Mesendoderm (in vitro differentiated cells): Measurements from ENCODE around the gene SLC7A4.

Source experiments
- DNase-seq: peaks from one replicate; pipeline ENCODE4 v3.0.0; 2013
- H2AK5ac ChIP-seq: 2 replicates; pipeline ENCODE4 v1.6.1; 2013; ENCODE audit warnings: low read length, inconsistent platforms
- H2BK120ac ChIP-seq: 2 replicates; pipeline ENCODE4 v1.6.1; 2013; ENCODE audit warnings: low read depth, mild to moderate bottlenecking, low read length, moderate library complexity, mixed read lengths
- H2BK15ac ChIP-seq: replicated peaks from 2 replicates; pipeline ENCODE4 v1.6.1; 2013; ENCODE audit warnings: low read depth, mild to moderate bottlenecking, moderate library complexity
- H2BK5ac ChIP-seq: 2 replicates; pipeline ENCODE4 v1.6.1; 2013; ENCODE audit warnings: low read length, inconsistent platforms
- H3K18ac ChIP-seq: 2 replicates; pipeline ENCODE4 v1.6.1; 2013; ENCODE audit warnings: mild to moderate bottlenecking, low read length, mixed read lengths
- H3K23ac ChIP-seq: one replicate; pipeline ENCODE4 v1.6.1; 2013; ENCODE audit warnings: low read length
- H3K27ac ChIP-seq: 2 replicates; pipeline ENCODE4 v1.5.1; 2013; ENCODE audit warnings: low read depth, mild to moderate bottlenecking, inconsistent platforms, low read length, moderate library complexity
- H3K27me3 ChIP-seq: 2 replicates; pipeline ENCODE4 v1.6.1; 2013; ENCODE audit warnings: low read length, control low read depth, mild to moderate bottlenecking, inconsistent platforms; ENCODE audit not compliant: insufficient read depth, poor library complexity
- H3K36me3 ChIP-seq: 2 replicates; pipeline ENCODE4 v1.6.1; 2013; ENCODE audit warnings: low read length, inconsistent platforms; ENCODE audit not compliant: control insufficient read depth, insufficient read depth
- H3K4ac ChIP-seq: one replicate; pipeline ENCODE4 v1.6.1; 2013; ENCODE audit warnings: low read depth, mild to moderate bottlenecking, low read length, moderate library complexity
- H3K4me1 ChIP-seq: 2 replicates; pipeline ENCODE4 v1.6.1; 2013; ENCODE audit warnings: low read depth, low read length, inconsistent platforms; ENCODE audit not compliant: control insufficient read depth
- H3K4me2 ChIP-seq: 2 replicates; pipeline ENCODE4 v1.6.1; 2013; ENCODE audit warnings: low read length
- H3K4me3 ChIP-seq: 2 replicates; pipeline ENCODE4 v1.5.1; 2013; ENCODE audit warnings: mild to moderate bottlenecking, low read length
- H3K56ac ChIP-seq: one replicate; pipeline ENCODE4 v1.6.1; 2013; ENCODE audit warnings: low read length
- H3K79me1 ChIP-seq: 2 replicates; pipeline ENCODE4 v1.6.1; 2013; ENCODE audit warnings: low read length, inconsistent platforms
- H3K79me2 ChIP-seq: 2 replicates; pipeline ENCODE4 v1.6.1; 2013; ENCODE audit warnings: mild to moderate bottlenecking, low read length; ENCODE audit not compliant: control insufficient read depth, insufficient read depth
- H3K9ac ChIP-seq: 2 replicates; pipeline ENCODE4 v1.6.1; 2013; ENCODE audit warnings: low read length, inconsistent platforms
- H4K5ac ChIP-seq: one replicate; pipeline ENCODE4 v1.6.1; 2013; ENCODE audit warnings: low read length
- H4K8ac ChIP-seq: one replicate; pipeline ENCODE4 v1.6.1; 2013; ENCODE audit warnings: low read depth, mild to moderate bottlenecking, control low read depth, low read length, moderate library complexity
- WGBS: extraction: QIAGEN DNeasy Blood & Tissue Kit; methylation state at CpG from one replicate; pipeline ENCODE4 v1.1.7; 2013; ENCODE audit warnings: low lambda C conversion rate, missing lambda C conversion rate; ENCODE audit not compliant: insufficient coverage; ENCODE audit errors: extremely low coverage; 5-methylcytosine and 5-hydroxymethylcytosine counted together

SLC7A4 gene

GRCh38 chr22:20995329-20996030 is 36.9 kb downstream of the SLC7A4 start:
- Histone ChIP-seq H3K23ac (no peak overlapping the region), H3K18ac (no peak overlapping the region), H3K9ac (no peak overlapping the region), H3K27me3 (no peaks in the 10 kb centered on the region), H3K36me3 (peaks cover 2% of the 10 kb centered on the region), H3K79me2 (no peaks in the 10 kb centered on the region), H3K27ac (no peak overlapping the region), H3K4me3 (no peak overlapping the region), H2AK5ac (no peak overlapping the region), H3K56ac (no peak overlapping the region), H4K5ac (no peak overlapping the region), H2BK5ac (no peak overlapping the region), H3K79me1 (no peaks in the 10 kb centered on the region), H3K4me1 (no peaks in the 10 kb centered on the region), H4K8ac (no peak overlapping the region), H2BK120ac (no peak overlapping the region), H3K4ac (no peak overlapping the region), H3K4me2 (no peak overlapping the region), H2BK15ac (no peak overlapping the region)
- no peak for DNase-seq
- no CpG with 5 or more reads among the region's 23 CpGs for WGBS

GRCh38 chr22:20994902-20995241 is 37.5 kb downstream of the SLC7A4 start:
- Histone ChIP-seq H4K8ac (no peak overlapping the region), H3K79me1 (no peaks in the 10 kb centered on the region), H3K79me2 (no peaks in the 10 kb centered on the region), H3K23ac (no peak overlapping the region), H2AK5ac (no peak overlapping the region), H3K56ac (no peak overlapping the region), H3K4me3 (no peak overlapping the region), H3K18ac (no peak overlapping the region), H2BK15ac (no peak overlapping the region), H4K5ac (no peak overlapping the region), H2BK5ac (no peak overlapping the region), H2BK120ac (no peak overlapping the region), H3K27ac (no peak overlapping the region), H3K4ac (no peak overlapping the region), H3K9ac (no peak overlapping the region), H3K4me2 (no peak overlapping the region), H3K4me1 (no peaks in the 10 kb centered on the region), H3K27me3 (no peaks in the 10 kb centered on the region), H3K36me3 (peaks cover 2% of the 10 kb centered on the region)
- no peak for DNase-seq
- no CpG with 5 or more reads among the region's 10 CpGs for WGBS

GRCh38 chr22:20994128-20994901 is 38.0 kb downstream of the SLC7A4 start:
- Histone ChIP-seq H3K18ac (no peak overlapping the region), H3K27ac (no peak overlapping the region), H3K27me3 (no peaks in the 10 kb centered on the region), H3K23ac (no peak overlapping the region), H2BK15ac (no peak overlapping the region), H2BK120ac (no peak overlapping the region), H3K9ac (no peak overlapping the region), H4K5ac (no peak overlapping the region), H2AK5ac (no peak overlapping the region), H3K56ac (no peak overlapping the region), H3K4ac (no peak overlapping the region), H2BK5ac (no peak overlapping the region), H3K4me1 (no peaks in the 10 kb centered on the region), H3K4me3 (no peak overlapping the region), H4K8ac (no peak overlapping the region), H3K79me1 (no peaks in the 10 kb centered on the region), H3K79me2 (no peaks in the 10 kb centered on the region), H3K4me2 (no peak overlapping the region), H3K36me3 (peaks cover 2% of the 10 kb centered on the region)
- no peak for DNase-seq
- no CpG with 5 or more reads among the region's 30 CpGs for WGBS

- Histone ChIP-seq H3K9ac (no peak overlapping the region), H2BK15ac (no peak overlapping the region), H3K4ac (no peak overlapping the region), H3K4me1 (no peaks in the 10 kb centered on the region), H3K36me3 (peaks cover 2% of the 10 kb centered on the region), H3K79me2 (no peaks in the 10 kb centered on the region), H2BK5ac (no peak overlapping the region), H3K18ac (no peak overlapping the region), H2BK120ac (no peak overlapping the region), H3K79me1 (no peaks in the 10 kb centered on the region), H3K23ac (no peak overlapping the region), H4K8ac (no peak overlapping the region), H3K27me3 (no peaks in the 10 kb centered on the region), H2AK5ac (no peak overlapping the region), H3K4me3 (no peak overlapping the region), H4K5ac (no peak overlapping the region), H3K27ac (no peak overlapping the region), H3K56ac (no peak overlapping the region), H3K4me2 (no peak overlapping the region)
- no peak for DNase-seq
- WGBS: no CpG with 5 or more reads among the region's 29 CpGs
Measured at GRCh38 chr22:20993304-20994127, 38.8 kb downstream of the SLC7A4 start.

GRCh38 chr22:20992456-20993303 is 39.7 kb downstream of the SLC7A4 start:
- Histone ChIP-seq H2BK15ac (no peak overlapping the region), H2AK5ac (no peak overlapping the region), H3K18ac (no peak overlapping the region), H2BK120ac (no peak overlapping the region), H3K56ac (no peak overlapping the region), H3K27ac (no peak overlapping the region), H3K79me1 (no peaks in the 10 kb centered on the region), H4K8ac (no peak overlapping the region), H3K79me2 (no peaks in the 10 kb centered on the region), H2BK5ac (no peak overlapping the region), H3K4me3 (no peak overlapping the region), H3K4ac (no peak overlapping the region), H3K9ac (no peak overlapping the region), H3K27me3 (no peaks in the 10 kb centered on the region), H3K4me1 (no peaks in the 10 kb centered on the region), H3K36me3 (peaks cover 2% of the 10 kb centered on the region), H4K5ac (no peak overlapping the region), H3K4me2 (no peak overlapping the region), H3K23ac (no peak overlapping the region)
- DNase-seq: no peak
- WGBS: no CpG with 5 or more reads among the region's 21 CpGs
